Neural cell (in vitro differentiated cells): ENCODE measurements around the gene ZNF175. TPM values are rescaled to one million over a fixed set of nuclear protein-coding genes. Genes with fewer than 3 reads are reported as not detected.

Source experiments
- H2AFZ ChIP-seq: fragments of 200-600, 300-800 bp; sonication (generic), shearing (Covaris generic); 2 replicates; pipeline ENCODE4 v1.6.0; 2014; ENCODE audit warnings: low read depth, mild to moderate bottlenecking, antibody characterized with exemption, low read length, moderate library complexity
- H3F3A ChIP-seq: fragments of 200-600 bp; shearing (Covaris generic); 2 replicates; pipeline ENCODE4 v1.6.1; 2016; ENCODE audit warnings: mild to moderate bottlenecking, moderate library complexity, mixed read lengths, antibody characterized with exemption, low read length; ENCODE audit not compliant: insufficient read depth, poor library complexity, severe bottlenecking
- H3K27ac ChIP-seq: fragments of 200-600, 300-800 bp; sonication (generic), shearing (Covaris generic); 2 replicates; pipeline ENCODE4 v1.5.1; 2014; ENCODE audit warnings: mild to moderate bottlenecking, low read length, moderate library complexity
- H3K27me3 ChIP-seq: fragments of 300-800, 200-600 bp; sonication (generic), shearing (Covaris generic); 2 replicates; pipeline ENCODE4 v1.6.0; 2014; ENCODE audit warnings: mild to moderate bottlenecking, low read depth, low read length, moderate library complexity; ENCODE audit not compliant: insufficient read depth
- H3K36me3 ChIP-seq: fragments of 300-800, 200-600 bp; sonication (generic), shearing (Covaris generic); 2 replicates; pipeline ENCODE4 v1.5.1; 2014; ENCODE audit warnings: mild to moderate bottlenecking, antibody characterized with exemption, low read length, moderate library complexity; ENCODE audit not compliant: insufficient read depth
- H3K4me2 ChIP-seq: fragments of 300-800, 200-600 bp; sonication (generic), shearing (Covaris generic); 2 replicates; pipeline ENCODE4 v1.6.0; 2014; ENCODE audit warnings: mild to moderate bottlenecking, low read length
- H3K4me3 ChIP-seq: fragments of 300-800, 200-600 bp; sonication (generic), shearing (Covaris generic); 2 replicates; pipeline ENCODE4 v1.5.1; 2014; ENCODE audit warnings: mild to moderate bottlenecking, low read length, moderate library complexity
- H3K79me2 ChIP-seq: fragments of 200-600 bp; shearing (Covaris generic); replicated peaks from 2 replicates; pipeline ENCODE4 v1.6.0; 2014; ENCODE audit warnings: mild to moderate bottlenecking, low read length, moderate library complexity; ENCODE audit not compliant: insufficient read depth
- H3K9ac ChIP-seq: fragments of 300-800, 200-600 bp; sonication (generic), shearing (Covaris generic); 2 replicates; pipeline ENCODE4 v1.6.1; 2016; ENCODE audit warnings: mild to moderate bottlenecking, low read length, mixed read lengths
- H3K9me2 ChIP-seq: fragments of 200-600 bp; shearing (Covaris generic); 2 replicates; pipeline ENCODE4 v1.6.1; 2016; ENCODE audit warnings: mild to moderate bottlenecking, low read length, mixed read lengths; ENCODE audit not compliant: insufficient read depth
- H3K9me3 ChIP-seq: fragments of 200-600, 300-800 bp; sonication (generic), shearing (Covaris generic); 2 replicates; pipeline ENCODE4 v1.6.1; 2016; ENCODE audit warnings: mild to moderate bottlenecking, mixed run types, low read length, moderate library complexity, mixed read lengths
- H4K20me1 ChIP-seq: fragments of 200-600 bp; shearing (Covaris generic); 2 replicates; pipeline ENCODE4 v1.6.1; 2016; ENCODE audit warnings: mild to moderate bottlenecking, mixed run types; ENCODE audit not compliant: insufficient read depth
- EP300 ChIP-seq: fragments of 450-650 bp; conservative IDR thresholded peaks from 2 replicates; pipeline ENCODE4 v1.6.1; 2014; ENCODE audit warnings: antibody characterized with exemption, mild to moderate bottlenecking, moderate library complexity; ENCODE audit not compliant: poor library complexity, severe bottlenecking
- EZH2 ChIP-seq: fragments of 200-600, 300-800 bp; shearing (Covaris generic), sonication (generic); IDR thresholded peaks from 2 replicates; pipeline ENCODE4 v1.6.1; 2014; ENCODE audit warnings: antibody characterized with exemption, low read length, borderline replicate concordance, mild to moderate bottlenecking; ENCODE audit not compliant: insufficient read depth, poor library complexity, severe bottlenecking
- MXI1 ChIP-seq: fragments of 450-650 bp; conservative IDR thresholded peaks from 2 replicates; pipeline ENCODE4 v1.6.1; 2014; ENCODE audit warnings: antibody characterized with exemption, mild to moderate bottlenecking; ENCODE audit not compliant: poor library complexity, severe bottlenecking
- POLR2AphosphoS5 ChIP-seq: IDR thresholded peaks from 2 replicates; pipeline ENCODE4 v1.6.1; 2012
- RAD21 ChIP-seq: fragments of 450-650 bp; conservative IDR thresholded peaks from 2 replicates; pipeline ENCODE4 v1.6.1; 2014; ENCODE audit warnings: antibody characterized with exemption, mild to moderate bottlenecking, moderate library complexity
- REST ChIP-seq: IDR thresholded peaks from 2 replicates; pipeline ENCODE4 v1.6.1; 2012; ENCODE audit warnings: borderline replicate concordance
- SMC3 ChIP-seq: fragments of 450-650 bp; conservative IDR thresholded peaks from 2 replicates; pipeline ENCODE4 v1.6.1; 2014; ENCODE audit warnings: antibody characterized with exemption, mild to moderate bottlenecking, moderate library complexity; ENCODE audit not compliant: poor library complexity
- TAF1 ChIP-seq: IDR thresholded peaks from 2 replicates; pipeline ENCODE4 v1.6.1; 2012; ENCODE audit warnings: low read depth
- polyA plus RNA-seq: library from polyadenylated mRNA; depleted of rRNA; stranded (reverse); fragments of >200 nt; gene quantifications from 2 replicates; pipeline ENCODE4 v1.2.3, GENCODE V29; 2014
- TF ChIP-seq, protein P1 (sequence below): fragments of 450-650 bp; IDR thresholded peaks from 2 replicates; pipeline ENCODE4 v1.5.1; 2014; ENCODE audit warnings: antibody characterized with exemption, mild to moderate bottlenecking, moderate library complexity; ENCODE audit not compliant: poor library complexity, severe bottlenecking

The ZNF175 gene
- polyA plus RNA-seq, 1 donor from 2014 or later: 10.9 TPM

GRCh38 chr19:51573331-51573730, 2.2 kb downstream of the ZNF175 start:
- H3K4me2 ChIP-seq: no peak overlapping the region
- no peak overlapping the region for H3K9ac ChIP-seq
- H3K27me3 ChIP-seq: peaks cover 3% of the 10 kb centered on the region
- H3F3A ChIP-seq: no peaks in the 10 kb centered on the region
- peak overlapping the region; percentile 83 for H3K4me3 ChIP-seq
- TF ChIP-seq MXI1: no peak
- TF ChIP-seq REST: no peak
- no peak for TF ChIP-seq EZH2
- TF ChIP-seq TAF1: no peak
- TF ChIP-seq, protein P1, sequence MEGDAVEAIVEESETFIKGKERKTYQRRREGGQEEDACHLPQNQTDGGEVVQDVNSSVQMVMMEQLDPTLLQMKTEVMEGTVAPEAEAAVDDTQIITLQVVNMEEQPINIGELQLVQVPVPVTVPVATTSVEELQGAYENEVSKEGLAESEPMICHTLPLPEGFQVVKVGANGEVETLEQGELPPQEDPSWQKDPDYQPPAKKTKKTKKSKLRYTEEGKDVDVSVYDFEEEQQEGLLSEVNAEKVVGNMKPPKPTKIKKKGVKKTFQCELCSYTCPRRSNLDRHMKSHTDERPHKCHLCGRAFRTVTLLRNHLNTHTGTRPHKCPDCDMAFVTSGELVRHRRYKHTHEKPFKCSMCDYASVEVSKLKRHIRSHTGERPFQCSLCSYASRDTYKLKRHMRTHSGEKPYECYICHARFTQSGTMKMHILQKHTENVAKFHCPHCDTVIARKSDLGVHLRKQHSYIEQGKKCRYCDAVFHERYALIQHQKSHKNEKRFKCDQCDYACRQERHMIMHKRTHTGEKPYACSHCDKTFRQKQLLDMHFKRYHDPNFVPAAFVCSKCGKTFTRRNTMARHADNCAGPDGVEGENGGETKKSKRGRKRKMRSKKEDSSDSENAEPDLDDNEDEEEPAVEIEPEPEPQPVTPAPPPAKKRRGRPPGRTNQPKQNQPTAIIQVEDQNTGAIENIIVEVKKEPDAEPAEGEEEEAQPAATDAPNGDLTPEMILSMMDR: no peak
- no peak for TF ChIP-seq POLR2AphosphoS5
- TF ChIP-seq RAD21: no peak
- no peak for TF ChIP-seq SMC3
- no peaks in the 10 kb centered on the region for H3K36me3 ChIP-seq
- H3K27ac ChIP-seq: no peak overlapping the region
- H4K20me1 ChIP-seq: no peaks in the 10 kb centered on the region
- H3K79me2 ChIP-seq: peaks cover 23% of the 10 kb centered on the region
- H3K9me2 ChIP-seq: no peaks in the 10 kb centered on the region
- no peaks in the 10 kb centered on the region for H3K9me3 ChIP-seq
- no peak overlapping the region for H2AFZ ChIP-seq

DNA sequence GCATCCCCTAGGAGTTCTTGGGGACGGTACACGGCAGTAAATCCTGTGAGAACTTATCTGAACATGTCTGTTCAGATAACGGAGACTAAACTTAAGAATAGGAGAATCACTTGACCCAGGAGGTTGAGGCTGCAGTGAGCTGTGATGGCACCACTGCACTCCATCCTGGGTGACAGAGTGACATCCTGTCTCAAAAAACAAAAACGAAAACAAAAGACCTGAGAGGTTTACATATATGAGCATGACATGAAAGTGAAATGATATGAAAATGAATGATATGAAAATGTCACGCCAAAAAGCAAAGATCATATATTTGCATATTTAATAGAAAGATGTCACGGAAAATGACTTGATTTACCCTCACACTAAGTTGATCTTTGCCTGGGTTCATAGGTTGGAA, 5.8 kb downstream of the ZNF175 start:
- no peaks in the 10 kb centered on the region for H3F3A ChIP-seq
- H3K27me3 ChIP-seq: no peaks in the 10 kb centered on the region
- no peak overlapping the region for H3K27ac ChIP-seq
- no peak for TF ChIP-seq REST
- no peak for TF ChIP-seq RAD21
- TF ChIP-seq EP300: no peak
- TF ChIP-seq SMC3: no peak
- TF ChIP-seq, protein P1: no peak
- no peak for TF ChIP-seq EZH2
- TF ChIP-seq TAF1: no peak
- TF ChIP-seq MXI1: no peak
- no peak overlapping the region for H3K9ac ChIP-seq
- no peak overlapping the region for H3K4me2 ChIP-seq
- no peak overlapping the region for H2AFZ ChIP-seq
- H3K36me3 ChIP-seq: no peaks in the 10 kb centered on the region
- H3K4me3 ChIP-seq: no peak overlapping the region
- H3K79me2 ChIP-seq: peaks cover 15% of the 10 kb centered on the region
- no peaks in the 10 kb centered on the region for H3K9me3 ChIP-seq
- no peaks in the 10 kb centered on the region for H4K20me1 ChIP-seq
- H3K9me2 ChIP-seq: no peaks in the 10 kb centered on the region
